CD4-positive, alpha-beta T cell treated with Interleukin-21 for 1 hour (primary cell): Measurements from ENCODE around the gene STXBP4.

Source experiments
- DNase-seq: peaks from one replicate; pipeline ENCODE4 v3.0.0-alpha.2; 2020

Gene STXBP4

GRCh38 chr17:54968262-54968987 lies at the start of gene STXBP4, which contains the start of gene COX11:
TSS of gene STXBP4 (plus strand) at chr17:54968765. CDS start at chr17:54986220, 17,455 bp downstream.
TSS of gene COX11 (minus strand) at chr17:54968654. CDS start at chr17:54968646, 8 bp downstream.
- DNase-seq = peak; percentile 96

- DNase-seq = no peak
These were observed 49.1 kb upstream of the STXBP4 start for GRCh38 chr17:54919425-54919824.

GRCh38 chr17:54920819-54921218 lies 47.7 kb upstream of the STXBP4 start:
- DNase-seq = no peak

- DNase-seq = no peak
These were observed 44.2 kb upstream of the STXBP4 start for GRCh38 chr17:54924405-54924804.

GRCh38 chr17:54927525-54927924 lies 41.0 kb upstream of the STXBP4 start:
- DNase-seq = no peak

GRCh38 chr17:54932711-54933110 lies 35.9 kb upstream of the STXBP4 start:
- DNase-seq = no peak

- DNase-seq = no peak
These were observed 34.6 kb upstream of the STXBP4 start for GRCh38 chr17:54933921-54934320.

GRCh38 chr17:54935471-54935870 lies 33.1 kb upstream of the STXBP4 start:
- DNase-seq = no peak

GRCh38 chr17:54937018-54937417 lies 31.5 kb upstream of the STXBP4 start:
- no peak for DNase-seq

- DNase-seq = no peak
These were observed 31.1 kb upstream of the STXBP4 start for GRCh38 chr17:54937426-54937825.

- DNase-seq = no peak
These were observed 27.3 kb upstream of the STXBP4 start for GRCh38 chr17:54941285-54941684.

GRCh38 chr17:54944796-54945195 lies 23.8 kb upstream of the STXBP4 start:
- no peak for DNase-seq

GRCh38 chr17:54945231-54945630 lies 23.3 kb upstream of the STXBP4 start:
- no peak for DNase-seq

- no peak for DNase-seq
These were observed 22.9 kb upstream of the STXBP4 start for GRCh38 chr17:54945671-54946070.

GRCh38 chr17:54947396-54947795 lies 21.2 kb upstream of the STXBP4 start:
- no peak for DNase-seq

GRCh38 chr17:54948380-54948779 lies 20.2 kb upstream of the STXBP4 start:
- no peak for DNase-seq

- no peak for DNase-seq
These were observed 18.4 kb upstream of the STXBP4 start for GRCh38 chr17:54950116-54950515.

- no peak for DNase-seq
These were observed 17.3 kb upstream of the STXBP4 start for GRCh38 chr17:54951286-54951685.

- DNase-seq = no peak
These were observed 11.8 kb upstream of the STXBP4 start for GRCh38 chr17:54956791-54957190.

- DNase-seq = no peak
These were observed 824 bp upstream of the STXBP4 start for GRCh38 chr17:54967621-54968261.

- no peak for DNase-seq
These were observed 395 bp downstream of the STXBP4 start for GRCh38 chr17:54968988-54969332.

- peak; percentile 2 for DNase-seq
These were observed 1.4 kb downstream of the STXBP4 start for GRCh38 chr17:54969658-54970572.

GRCh38 chr17:54971147-54971546 lies 2.6 kb downstream of the STXBP4 start:
- DNase-seq = no peak

GRCh38 chr17:54971901-54972300 lies 3.3 kb downstream of the STXBP4 start:
- DNase-seq = no peak
